ENCODE results near the gene TCF4. TPM values are rescaled to one million over a fixed set of nuclear protein-coding genes. Genes with fewer than 3 reads are reported as not detected.

Gene TCF4
- total RNA-seq, 1 donor from 2014 or later: 48.1 TPM

- peak; percentile 85 for DNase-seq (ENCODE audit: low read depth)
Measured at GRCh38 chr18:55546851-55547704, 40.9 kb downstream of the TCF4 start.

- no peak for DNase-seq (ENCODE audit: low read depth)
Measured at GRCh38 chr18:55544014-55544413, 44.0 kb downstream of the TCF4 start.

GRCh38 chr18:55543130-55543704 lies 44.8 kb downstream of the TCF4 start:
- DNase-seq (ENCODE audit: low read depth): no peak

GRCh38 chr18:55541571-55541970 lies 46.4 kb downstream of the TCF4 start:
- DNase-seq (ENCODE audit: low read depth): no peak

GRCh38 chr18:55539240-55539639 lies 48.8 kb downstream of the TCF4 start:
- no peak for DNase-seq (ENCODE audit: low read depth)

- DNase-seq (ENCODE audit: low read depth): no peak
Measured at GRCh38 chr18:55534996-55535395, 53.0 kb downstream of the TCF4 start.

- peak; percentile 13 for DNase-seq (ENCODE audit: low read depth)
Measured at GRCh38 chr18:55534547-55534946, 53.4 kb downstream of the TCF4 start.

GRCh38 chr18:55530166-55530565 lies 57.8 kb downstream of the TCF4 start:
- DNase-seq (ENCODE audit: low read depth): no peak

- no peak for DNase-seq (ENCODE audit: low read depth)
Measured at GRCh38 chr18:55529581-55529980, 58.4 kb downstream of the TCF4 start.

GRCh38 chr18:55525845-55526244 lies 62.1 kb downstream of the TCF4 start:
- no peak for DNase-seq (ENCODE audit: low read depth)

- DNase-seq (ENCODE audit: low read depth): no peak
Measured at GRCh38 chr18:55524353-55525073, 63.5 kb downstream of the TCF4 start.

GRCh38 chr18:55523001-55523400 lies 65.0 kb downstream of the TCF4 start:
- DNase-seq (ENCODE audit: low read depth): no peak

- no peak for DNase-seq (ENCODE audit: low read depth)
Measured at GRCh38 chr18:55522011-55522410, 66.0 kb downstream of the TCF4 start.

GRCh38 chr18:55517055-55517454 lies 70.9 kb downstream of the TCF4 start:
- DNase-seq (ENCODE audit: low read depth): no peak

GRCh38 chr18:55515941-55516710 lies 71.9 kb downstream of the TCF4 start:
- DNase-seq (ENCODE audit: low read depth): no peak

- no peak for DNase-seq (ENCODE audit: low read depth)
Measured at GRCh38 chr18:55515214-55515613, 72.8 kb downstream of the TCF4 start.

- no peak for DNase-seq (ENCODE audit: low read depth)
Measured at GRCh38 chr18:55513161-55513560, 74.8 kb downstream of the TCF4 start.

GRCh38 chr18:55511277-55511676 lies 76.7 kb downstream of the TCF4 start:
- no peak for DNase-seq (ENCODE audit: low read depth)

GRCh38 chr18:55510809-55511208 lies 77.2 kb downstream of the TCF4 start:
- DNase-seq (ENCODE audit: low read depth): peak; percentile 60

GRCh38 chr18:55509631-55510324 lies 78.2 kb downstream of the TCF4 start:
- peak; percentile 53 for DNase-seq (ENCODE audit: low read depth)

- no peak for DNase-seq (ENCODE audit: low read depth)
Measured at GRCh38 chr18:55508651-55509050, 79.3 kb downstream of the TCF4 start.
